Measurements from ENCODE around the gene CBX6.

DNA sequence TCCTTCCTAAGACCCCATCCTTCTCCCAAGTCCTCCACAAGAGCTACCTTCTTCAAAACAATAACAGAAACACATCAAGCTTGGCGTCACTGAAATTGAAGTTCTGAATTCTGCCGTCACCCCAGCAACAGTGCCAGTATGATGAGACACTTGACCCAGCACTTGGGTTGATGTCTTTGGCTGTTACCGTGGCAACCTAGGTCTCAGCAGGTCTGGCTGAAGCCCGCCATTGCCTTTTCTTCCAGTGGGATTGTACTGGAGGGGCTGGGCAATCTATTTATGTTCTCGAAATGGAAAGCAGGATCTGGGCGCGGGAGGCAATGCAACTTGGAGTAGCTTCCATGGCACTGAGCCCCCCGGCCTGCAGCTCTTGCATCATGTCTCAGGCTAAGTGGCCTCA is 52.0 kb downstream of the CBX6 start:
- TF ChIP-seq, protein P1, sequence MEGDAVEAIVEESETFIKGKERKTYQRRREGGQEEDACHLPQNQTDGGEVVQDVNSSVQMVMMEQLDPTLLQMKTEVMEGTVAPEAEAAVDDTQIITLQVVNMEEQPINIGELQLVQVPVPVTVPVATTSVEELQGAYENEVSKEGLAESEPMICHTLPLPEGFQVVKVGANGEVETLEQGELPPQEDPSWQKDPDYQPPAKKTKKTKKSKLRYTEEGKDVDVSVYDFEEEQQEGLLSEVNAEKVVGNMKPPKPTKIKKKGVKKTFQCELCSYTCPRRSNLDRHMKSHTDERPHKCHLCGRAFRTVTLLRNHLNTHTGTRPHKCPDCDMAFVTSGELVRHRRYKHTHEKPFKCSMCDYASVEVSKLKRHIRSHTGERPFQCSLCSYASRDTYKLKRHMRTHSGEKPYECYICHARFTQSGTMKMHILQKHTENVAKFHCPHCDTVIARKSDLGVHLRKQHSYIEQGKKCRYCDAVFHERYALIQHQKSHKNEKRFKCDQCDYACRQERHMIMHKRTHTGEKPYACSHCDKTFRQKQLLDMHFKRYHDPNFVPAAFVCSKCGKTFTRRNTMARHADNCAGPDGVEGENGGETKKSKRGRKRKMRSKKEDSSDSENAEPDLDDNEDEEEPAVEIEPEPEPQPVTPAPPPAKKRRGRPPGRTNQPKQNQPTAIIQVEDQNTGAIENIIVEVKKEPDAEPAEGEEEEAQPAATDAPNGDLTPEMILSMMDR (IDR thresholded peaks at IDR 0.05): no peak
- no peak for TF ChIP-seq POLR2A (IDR thresholded peaks at IDR 0.05)
- TF ChIP-seq EP300 (IDR thresholded peaks at IDR 0.05): no peak
- no peak for TF ChIP-seq POLR2AphosphoS5 (IDR thresholded peaks at IDR 0.05)
